Measurements from ENCODE around the gene SLC19A2.
A peak's percentile ranks its signal among the peaks of the same experiment; 100 is the strongest.

Gene SLC19A2

GRCh38 chr1:169466259-169467230, 19.2 kb downstream of the SLC19A2 start:
- no peak overlapping the region for H3K4me3 ChIP-seq (ENCODE audit: low read depth, low read length)
- TF ChIP-seq, protein P1, sequence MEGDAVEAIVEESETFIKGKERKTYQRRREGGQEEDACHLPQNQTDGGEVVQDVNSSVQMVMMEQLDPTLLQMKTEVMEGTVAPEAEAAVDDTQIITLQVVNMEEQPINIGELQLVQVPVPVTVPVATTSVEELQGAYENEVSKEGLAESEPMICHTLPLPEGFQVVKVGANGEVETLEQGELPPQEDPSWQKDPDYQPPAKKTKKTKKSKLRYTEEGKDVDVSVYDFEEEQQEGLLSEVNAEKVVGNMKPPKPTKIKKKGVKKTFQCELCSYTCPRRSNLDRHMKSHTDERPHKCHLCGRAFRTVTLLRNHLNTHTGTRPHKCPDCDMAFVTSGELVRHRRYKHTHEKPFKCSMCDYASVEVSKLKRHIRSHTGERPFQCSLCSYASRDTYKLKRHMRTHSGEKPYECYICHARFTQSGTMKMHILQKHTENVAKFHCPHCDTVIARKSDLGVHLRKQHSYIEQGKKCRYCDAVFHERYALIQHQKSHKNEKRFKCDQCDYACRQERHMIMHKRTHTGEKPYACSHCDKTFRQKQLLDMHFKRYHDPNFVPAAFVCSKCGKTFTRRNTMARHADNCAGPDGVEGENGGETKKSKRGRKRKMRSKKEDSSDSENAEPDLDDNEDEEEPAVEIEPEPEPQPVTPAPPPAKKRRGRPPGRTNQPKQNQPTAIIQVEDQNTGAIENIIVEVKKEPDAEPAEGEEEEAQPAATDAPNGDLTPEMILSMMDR (IDR thresholded peaks at IDR 0.05; ENCODE audit: low read depth, low read length) = peak; percentile 41
- in situ Hi-C loops (cut with HindIII; ENCODE audit: low sequenced_read_pairs) = no loop called here
- DNase-seq (ENCODE audit: low read depth, low spot score) = peak; percentile 61

DNA sequence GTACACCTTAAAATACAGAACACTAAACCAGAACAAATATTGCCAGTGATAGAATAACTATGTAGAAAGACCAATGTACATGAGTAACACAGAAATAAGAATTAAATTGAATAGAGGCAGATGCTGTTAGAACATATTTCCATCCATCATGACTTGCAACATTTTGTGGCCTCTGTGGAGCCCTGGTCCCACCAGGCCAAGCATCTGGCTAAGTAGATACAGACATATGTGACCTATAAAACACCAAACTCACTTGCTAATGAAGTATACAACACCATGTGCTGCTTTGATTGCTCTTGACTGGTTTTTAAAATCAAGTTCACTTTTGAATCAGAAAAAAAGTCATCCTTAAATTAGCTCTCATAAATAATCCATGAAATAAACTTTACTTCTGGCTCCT, 20.5 kb downstream of the SLC19A2 start:
- H3K4me3 ChIP-seq (ENCODE audit: low read depth, low read length) = no peak overlapping the region
- no peak for DNase-seq (ENCODE audit: low read depth, low spot score)
- in situ Hi-C loops (cut with HindIII; ENCODE audit: low sequenced_read_pairs) = no loop called here
- TF ChIP-seq, protein P1 (IDR thresholded peaks at IDR 0.05; ENCODE audit: low read depth, low read length) = no peak

- DNase-seq (ENCODE audit: low read depth, low spot score) = no peak
- in situ Hi-C loops (cut with HindIII; ENCODE audit: low sequenced_read_pairs) = no loop called here
- TF ChIP-seq, protein P1 (IDR thresholded peaks at IDR 0.05; ENCODE audit: low read depth, low read length) = no peak
- H3K4me3 ChIP-seq (ENCODE audit: low read depth, low read length) = no peak overlapping the region
Observed at GRCh38 chr1:169462385-169462784, 23.4 kb downstream of the SLC19A2 start.

DNA sequence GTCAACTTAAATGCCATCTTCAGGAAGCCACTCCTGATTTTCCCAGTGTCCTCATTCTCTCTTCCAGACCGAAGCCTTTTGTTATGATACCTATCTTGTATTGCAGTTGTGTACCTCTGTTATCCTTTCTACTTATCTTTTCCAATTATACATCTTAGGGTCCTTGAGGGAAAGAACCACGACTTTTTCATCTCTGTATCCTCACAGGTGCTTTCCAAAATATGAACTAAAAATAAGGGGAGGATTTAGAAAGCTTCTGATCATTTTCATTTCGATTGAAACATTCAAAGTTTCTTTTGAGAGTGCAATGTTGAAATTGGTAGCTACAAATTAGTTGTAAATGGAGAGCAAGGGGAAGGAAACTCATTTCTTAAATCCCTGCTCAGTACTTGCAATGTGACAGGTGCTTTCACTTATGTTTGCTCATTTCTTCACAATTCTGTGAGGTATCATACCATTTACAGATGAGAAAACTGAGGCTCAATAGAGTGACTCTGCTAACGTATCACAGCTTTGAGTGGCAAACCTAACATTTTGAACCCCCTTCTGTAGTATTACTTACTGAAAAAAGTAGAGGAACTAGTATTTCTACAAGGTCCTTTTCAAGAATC, 24.2 kb downstream of the SLC19A2 start:
- in situ Hi-C loops (cut with HindIII; ENCODE audit: low sequenced_read_pairs) = no loop called here
- DNase-seq (ENCODE audit: low read depth, low spot score) = no peak
- H3K4me3 ChIP-seq (ENCODE audit: low read depth, low read length) = no peak overlapping the region
- TF ChIP-seq, protein P1 (IDR thresholded peaks at IDR 0.05; ENCODE audit: low read depth, low read length) = no peak

GRCh38 chr1:169460191-169460833, 25.4 kb downstream of the SLC19A2 start:
- H3K4me3 ChIP-seq (ENCODE audit: low read depth, low read length) = peak overlapping the region; percentile 41
- TF ChIP-seq, protein P1 (IDR thresholded peaks at IDR 0.05; ENCODE audit: low read depth, low read length) = no peak
- DNase-seq (ENCODE audit: low read depth, low spot score) = peak; percentile 66
- in situ Hi-C loops (cut with HindIII; ENCODE audit: low sequenced_read_pairs) = no loop called here

DNA sequence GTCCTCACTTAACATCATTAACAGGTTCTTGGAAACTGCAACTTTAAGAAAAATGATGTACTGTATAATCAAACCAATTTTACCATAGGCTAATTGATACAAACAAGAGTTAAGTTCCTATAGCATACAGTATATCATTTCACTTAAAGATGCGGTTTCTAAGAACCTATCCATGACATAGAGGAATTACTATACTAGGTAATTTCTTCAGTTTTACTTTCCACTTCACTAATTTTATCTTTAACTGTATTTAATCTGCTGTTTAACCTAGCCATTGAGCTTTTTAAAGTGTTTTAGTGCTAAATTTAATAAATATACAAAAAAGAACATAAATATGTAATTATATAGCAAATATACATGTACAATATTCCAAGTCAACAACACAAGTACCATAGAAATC, 28.3 kb downstream of the SLC19A2 start:
- no peak for DNase-seq (ENCODE audit: low read depth, low spot score)
- no peak overlapping the region for H3K4me3 ChIP-seq (ENCODE audit: low read depth, low read length)
- TF ChIP-seq, protein P1 (IDR thresholded peaks at IDR 0.05; ENCODE audit: low read depth, low read length) = no peak
- in situ Hi-C loops (cut with HindIII; ENCODE audit: low sequenced_read_pairs) = no loop called here

All from astrocyte of the spinal cord (primary cell).